PC-3 (cell line): ENCODE data around the gene PTGIR.

Experiments
- CTCF ChIP-seq: fragments of 300-600 bp; sonication (generic); conservative IDR thresholded peaks from 2 replicates; pipeline ENCODE4 v1.5.1; 2017; ENCODE audit warnings: antibody characterized with exemption, low read depth, mild to moderate bottlenecking, low read length
- EZH2phosphoT487 ChIP-seq: fragments of 300-600 bp; sonication (generic); IDR thresholded peaks from 2 replicates; pipeline ENCODE4 v1.6.1; 2018; ENCODE audit warnings: mild to moderate bottlenecking, antibody characterized with exemption, low read length, borderline replicate concordance

GRCh38 chr19:46661735-46662592 is 37.1 kb upstream of the PTGIR start:
- TF ChIP-seq CTCF: peak; percentile 86
- TF ChIP-seq EZH2phosphoT487: no peak
